Breast epithelium (tissue), 4 donors: ENCODE results near the gene KLF3. TPM values are rescaled to one million over a fixed set of nuclear protein-coding genes. Genes with fewer than 3 reads are reported as not detected.

Experiments used
- DNase-seq, 2 donors: peaks; one replicate each; pipeline ENCODE4 v3.0.0-alpha.2; 2019; ENCODE audit warnings: low spot score in 2 of 2
- H3K27ac ChIP-seq, 2 donors: fragments of 200-600 bp; sonication (generic) in 1 of 2; one replicate each; pipeline ENCODE4 v1.5.1; 2016 to 2019; ENCODE audit warnings: mild to moderate bottlenecking in 1 of 2
- H3K27me3 ChIP-seq, 2 donors: fragments of 200-600 bp; sonication (generic) in 1 of 2; one replicate each; pipeline versions ENCODE4 v1.5.1 to v1.6.0; 2017 to 2019; ENCODE audit warnings: control low read depth in 1 of 2, mild to moderate bottlenecking in 1 of 2
- H3K36me3 ChIP-seq: fragments of 200-600 bp; one replicate; pipeline ENCODE4 v1.5.1; 2019
- H3K4me1 ChIP-seq, 2 donors: fragments of 200-600 bp; sonication (generic); one replicate each; pipeline ENCODE4 v1.5.1; 2016 to 2019; ENCODE audit warnings: control low read depth in 1 of 2
- H3K4me3 ChIP-seq, 3 donors: fragments of 200-600 bp; sonication (generic); 1 replicate in 2 of 3; 2 replicates in 1 of 3; pipeline ENCODE4 v1.5.1; 2016 to 2019; ENCODE audit warnings: mild to moderate bottlenecking in 3 of 3, moderate library complexity in 2 of 3
- H3K9me3 ChIP-seq, 2 donors: fragments of 200-600 bp; sonication (generic) in 1 of 2; one replicate each; pipeline ENCODE4 v1.5.1; 2016 to 2019; ENCODE audit warnings: control low read depth in 1 of 2
- POLR2A ChIP-seq: fragments of 450-650 bp; IDR thresholded peaks from one replicate; pipeline ENCODE4 v1.6.1; 2016; ENCODE audit warnings: antibody characterized with exemption, mild to moderate bottlenecking, moderate library complexity
- POLR2AphosphoS5 ChIP-seq, 3 donors: sonication (generic); formaldehyde crosslinking; IDR thresholded peaks; one replicate each; pipeline ENCODE4 v1.6.1; 2017; ENCODE audit warnings: antibody characterized with exemption in 3 of 3
- intact Hi-C: fragments of 100-400 bp; cut with DNase I; formaldehyde crosslinking; loops from one replicate; pipeline ENCODE4 v1.15.1; 2023; ENCODE audit warnings: low total_unique reads
- total RNA-seq, 3 donors: library from RNA; depleted of rRNA; stranded (reverse); fragments of >200 nt; gene quantifications; one replicate each; pipeline ENCODE4 v1.1.0, GENCODE V29; 2016
- TF ChIP-seq, protein P1 (sequence below), 3 donors: fragments of 450-650 bp; IDR thresholded peaks; one replicate each; pipeline ENCODE4 v1.5.1; 2016 to 2017; ENCODE audit warnings: antibody characterized with exemption in 3 of 3, mild to moderate bottlenecking in 3 of 3, moderate library complexity in 3 of 3

KLF3 gene
- total RNA-seq, 3 donors from 2014 or later = 33.4 to 48.5 (median 36.0) TPM

DNA sequence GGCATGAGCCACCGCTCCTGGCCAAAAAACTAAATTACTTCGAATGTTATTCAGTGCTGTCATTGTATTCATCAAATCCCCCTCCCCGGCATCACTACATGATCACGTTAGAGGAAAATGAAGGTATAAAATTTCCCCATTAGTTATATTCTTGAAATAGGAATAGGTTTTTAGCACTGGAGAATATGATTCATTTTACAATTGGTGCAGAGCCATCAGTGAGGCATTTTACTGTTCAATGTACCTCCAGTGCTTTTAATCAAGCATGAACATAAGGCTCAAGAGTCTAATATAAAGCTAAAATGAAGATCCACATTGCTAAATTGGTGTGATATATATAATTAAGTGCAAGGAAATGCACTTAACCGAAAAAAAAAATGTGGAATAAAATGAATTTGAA, 18.3 kb downstream of the KLF3 start:
- Histone ChIP-seq H3K27me3 (no peaks in the 10 kb centered on the region), H3K4me3 (no peak overlapping the region), H3K36me3 (peaks cover 7% of the 10 kb centered on the region), H3K27ac (no peak overlapping the region), H3K9me3 (no peaks in the 10 kb centered on the region), H3K4me1 (no peaks in the 10 kb centered on the region)
- DNase-seq = no peak
- intact Hi-C loops = no loop called here
- TF ChIP-seq POLR2A = no peak
- TF ChIP-seq, protein P1, sequence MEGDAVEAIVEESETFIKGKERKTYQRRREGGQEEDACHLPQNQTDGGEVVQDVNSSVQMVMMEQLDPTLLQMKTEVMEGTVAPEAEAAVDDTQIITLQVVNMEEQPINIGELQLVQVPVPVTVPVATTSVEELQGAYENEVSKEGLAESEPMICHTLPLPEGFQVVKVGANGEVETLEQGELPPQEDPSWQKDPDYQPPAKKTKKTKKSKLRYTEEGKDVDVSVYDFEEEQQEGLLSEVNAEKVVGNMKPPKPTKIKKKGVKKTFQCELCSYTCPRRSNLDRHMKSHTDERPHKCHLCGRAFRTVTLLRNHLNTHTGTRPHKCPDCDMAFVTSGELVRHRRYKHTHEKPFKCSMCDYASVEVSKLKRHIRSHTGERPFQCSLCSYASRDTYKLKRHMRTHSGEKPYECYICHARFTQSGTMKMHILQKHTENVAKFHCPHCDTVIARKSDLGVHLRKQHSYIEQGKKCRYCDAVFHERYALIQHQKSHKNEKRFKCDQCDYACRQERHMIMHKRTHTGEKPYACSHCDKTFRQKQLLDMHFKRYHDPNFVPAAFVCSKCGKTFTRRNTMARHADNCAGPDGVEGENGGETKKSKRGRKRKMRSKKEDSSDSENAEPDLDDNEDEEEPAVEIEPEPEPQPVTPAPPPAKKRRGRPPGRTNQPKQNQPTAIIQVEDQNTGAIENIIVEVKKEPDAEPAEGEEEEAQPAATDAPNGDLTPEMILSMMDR (IDR thresholded peaks at IDR 0.05) = no peak
- TF ChIP-seq POLR2AphosphoS5 (IDR thresholded peaks at IDR 0.05) = no peak

DNA sequence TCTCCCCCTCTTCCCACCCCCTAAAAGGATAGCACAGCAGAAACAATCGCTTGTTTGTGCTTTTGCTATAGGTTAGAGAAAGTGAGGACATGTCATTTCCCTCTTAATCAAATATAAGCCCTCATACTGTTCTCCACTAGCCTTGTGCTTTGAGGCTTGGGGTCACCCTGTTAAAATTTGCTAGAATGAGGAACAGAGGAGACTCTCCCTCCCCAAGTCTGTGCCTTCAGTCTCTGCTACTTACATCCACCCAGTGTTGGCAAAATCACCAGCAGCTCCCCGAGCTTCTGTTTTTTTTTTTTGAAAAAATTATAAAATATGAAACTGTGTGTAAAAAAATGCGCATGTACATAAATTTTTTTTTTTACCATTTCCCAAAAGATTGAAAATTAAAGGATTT, 19.3 kb downstream of the KLF3 start:
- no peak for TF ChIP-seq POLR2AphosphoS5 (IDR thresholded peaks at IDR 0.05)
- no peak for TF ChIP-seq POLR2A
- TF ChIP-seq, protein P1 (IDR thresholded peaks at IDR 0.05) = no peak
- no peak overlapping the region for H3K4me3 ChIP-seq
- no peak overlapping the region for H3K27ac ChIP-seq
- no peaks in the 10 kb centered on the region for H3K4me1 ChIP-seq
- intact Hi-C loops = no loop called here
- H3K27me3 ChIP-seq = no peaks in the 10 kb centered on the region
- DNase-seq = no peak
- H3K36me3 ChIP-seq = peaks cover 7% of the 10 kb centered on the region
- no peaks in the 10 kb centered on the region for H3K9me3 ChIP-seq

DNA sequence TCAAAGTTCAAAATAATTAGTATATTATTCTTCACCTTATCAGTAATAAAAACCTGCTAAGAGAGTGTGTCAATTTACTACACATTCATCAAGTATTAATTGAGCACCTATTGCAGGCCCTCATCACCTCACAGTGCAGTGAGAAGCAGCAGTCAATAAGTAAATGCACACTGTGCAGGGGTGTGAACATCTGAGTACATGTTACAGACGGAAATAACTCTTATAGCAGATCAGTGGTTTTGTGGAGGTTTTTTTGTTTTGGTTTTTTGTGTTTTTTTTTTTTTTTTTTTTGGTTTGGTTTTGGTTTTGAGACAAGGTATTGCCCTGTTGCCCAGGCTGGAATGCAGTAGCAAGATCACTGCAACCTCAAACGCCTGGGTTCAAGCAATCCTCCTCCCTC, 20.3 kb downstream of the KLF3 start:
- DNase-seq = no peak
- no peak for TF ChIP-seq POLR2A
- no peak for TF ChIP-seq POLR2AphosphoS5 (IDR thresholded peaks at IDR 0.05)
- TF ChIP-seq, protein P1 (IDR thresholded peaks at IDR 0.05) = no peak
- no peaks in the 10 kb centered on the region for H3K9me3 ChIP-seq
- H3K36me3 ChIP-seq = peaks cover 7% of the 10 kb centered on the region
- no peaks in the 10 kb centered on the region for H3K4me1 ChIP-seq
- no peak overlapping the region for H3K4me3 ChIP-seq
- intact Hi-C loops = no loop called here
- no peaks in the 10 kb centered on the region for H3K27me3 ChIP-seq
- no peak overlapping the region for H3K27ac ChIP-seq

DNA sequence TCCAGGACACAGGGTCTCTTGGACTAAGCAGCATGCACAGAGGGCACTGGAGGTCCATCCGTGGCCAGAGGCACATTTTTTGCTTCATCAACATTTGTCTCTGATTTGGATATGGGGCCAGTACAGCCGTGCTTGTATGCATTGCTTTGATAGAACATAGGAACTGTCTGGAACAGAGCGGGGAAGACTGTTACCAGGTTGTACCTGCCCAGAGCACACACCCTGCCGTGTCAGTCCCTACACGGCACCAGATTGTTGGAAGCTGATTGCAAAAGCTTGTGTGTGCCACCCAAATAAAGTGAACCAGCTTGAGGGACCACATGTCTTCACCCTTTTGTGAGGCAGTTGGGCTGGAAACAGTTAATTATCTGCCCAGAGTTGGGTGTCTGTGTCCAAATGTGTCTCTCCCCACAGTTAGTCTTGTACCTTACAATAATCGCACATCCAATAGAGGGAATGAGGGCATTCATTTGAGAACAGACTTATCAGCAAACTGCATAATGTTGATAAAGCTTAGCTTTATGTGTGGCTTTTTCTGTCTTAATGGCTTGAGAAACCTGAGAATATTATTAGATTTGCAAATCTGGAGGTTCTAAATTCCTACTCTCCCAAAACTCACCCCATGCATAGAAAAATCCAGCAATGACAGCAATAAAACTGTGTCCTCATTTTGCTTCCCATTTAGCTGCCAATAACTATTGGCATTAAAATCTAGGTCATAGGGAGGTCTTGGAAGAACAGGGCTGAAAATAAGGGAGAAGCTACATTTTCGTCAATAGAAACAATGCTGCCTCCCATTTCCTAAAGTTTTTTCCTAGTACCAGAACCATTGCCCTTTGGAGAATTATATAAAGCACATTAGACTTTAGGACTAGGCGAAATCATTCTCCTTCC, 21.2 kb downstream of the KLF3 start:
- Histone ChIP-seq H3K9me3 (no peaks in the 10 kb centered on the region), H3K27me3 (no peaks in the 10 kb centered on the region), H3K4me3 (no peak overlapping the region), H3K4me1 (no peaks in the 10 kb centered on the region), H3K36me3 (peaks cover 7% of the 10 kb centered on the region), H3K27ac (peak overlapping the region; percentile 4 to 13)
- DNase-seq = no peak
- intact Hi-C loops = no loop called here
- TF ChIP-seq POLR2AphosphoS5 (IDR thresholded peaks at IDR 0.05) (no peak), POLR2A (no peak)
- TF ChIP-seq, protein P1 (IDR thresholded peaks at IDR 0.05) = no peak

DNA sequence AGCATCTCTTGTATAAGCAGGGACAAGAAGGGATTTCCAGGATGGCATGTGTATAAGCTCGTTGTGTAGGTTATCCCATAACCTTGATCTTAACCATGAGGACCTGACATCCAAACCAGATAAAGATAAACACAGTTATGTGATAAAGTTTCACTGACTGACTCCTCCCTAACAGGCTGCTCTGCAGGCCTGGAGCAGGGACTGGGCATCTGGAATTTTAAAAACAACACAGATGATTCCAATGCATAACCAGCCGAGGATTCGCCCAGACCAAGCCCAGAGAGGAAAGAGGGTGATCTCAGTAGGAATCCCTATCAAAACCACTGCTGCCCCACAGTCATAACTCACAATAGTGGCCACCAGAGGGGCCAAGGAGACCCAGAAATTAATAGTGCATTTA, 22.7 kb downstream of the KLF3 start:
- intact Hi-C loops = no loop called here
- H3K4me1 ChIP-seq = no peaks in the 10 kb centered on the region
- H3K27me3 ChIP-seq = no peaks in the 10 kb centered on the region
- peaks cover 7% of the 10 kb centered on the region for H3K36me3 ChIP-seq
- TF ChIP-seq, protein P1 (IDR thresholded peaks at IDR 0.05) = no peak
- TF ChIP-seq POLR2AphosphoS5 (IDR thresholded peaks at IDR 0.05) = no peak
- TF ChIP-seq POLR2A = no peak
- H3K27ac ChIP-seq = no peak overlapping the region
- no peak for DNase-seq
- H3K9me3 ChIP-seq = no peaks in the 10 kb centered on the region
- H3K4me3 ChIP-seq = no peak overlapping the region
